Smooth muscle cell of the pulmonary artery (primary cell): ENCODE results near the gene PPT2. TPM values are rescaled to one million over a fixed set of nuclear protein-coding genes. Genes with fewer than 3 reads are reported as not detected.

Source experiments
- total RNA-seq: library from RNA; depleted of rRNA; stranded (reverse); fragments of >200 nt; gene quantifications from 2 replicates; pipeline ENCODE4 v1.2.3, GENCODE V29; 2014

Gene PPT2
- total RNA-seq, result 62.9 and 78.8 TPM in 2 replicates

GRCh38 chr6:32153564-32154513, at the start of gene PPT2:
PPT2 (plus strand) TSS chr6:32154141; CDS start chr6:32154595, 454 bp downstream.

GRCh38 chr6:32109114-32109764, 44.7 kb upstream of the PPT2 start, which contains the start of gene TNXB:
TNXB (minus strand) TSS chr6:32109338; CDS start chr6:32098198, 11,140 bp downstream.

GRCh38 chr6:32127717-32128592, 26.0 kb upstream of the PPT2 start, which contains the start of gene ATF6B:
ATF6B (minus strand) TSS chr6:32128246; CDS start chr6:32128207, 39 bp downstream.

GRCh38 chr6:32151863-32152768, 1.8 kb upstream of the PPT2 start, which contains the start of gene PRRT1:
PRRT1 (minus strand) TSS chr6:32151939; CDS start chr6:32151827, 112 bp downstream.

GRCh38 chr6:32164295-32164694, 10.4 kb downstream of the PPT2 start, which contains the start of gene EGFL8:
EGFL8 (plus strand) TSS chr6:32164595; CDS start chr6:32166166, 1,571 bp downstream.

GRCh38 chr6:32175711-32176475, 22.0 kb downstream of the PPT2 start, which contains the start of gene AGPAT1:
AGPAT1 (minus strand) TSS chr6:32176084; CDS start chr6:32171496, 4,588 bp downstream.

GRCh38 chr6:32177788-32178546, 24.0 kb downstream of the PPT2 start, which contains the start of gene RNF5:
RNF5 (plus strand) TSS chr6:32178405; CDS start chr6:32178512, 107 bp downstream.

GRCh38 chr6:32184084-32184640, 30.2 kb downstream of the PPT2 start, which contains the start of gene AGER:
AGER (minus strand) TSS chr6:32184253; CDS start chr6:32184222, 31 bp downstream.

GRCh38 chr6:32190054-32190851, 36.3 kb downstream of the PPT2 start, which contains the start of gene PBX2:
PBX2 (minus strand) TSS chr6:32190202; CDS start chr6:32189915, 287 bp downstream.

GRCh38 chr6:32192608-32193039, 38.7 kb downstream of the PPT2 start, which contains the start of gene GPSM3:
GPSM3 (minus strand) TSS chr6:32192643; CDS start chr6:32192513, 130 bp downstream.

Other genes starting within 250 kb of the PPT2 start
- 1.7 and 4.7 TPM in 2 replicates for gene C2, start 226.4 kb upstream of the PPT2 start, total RNA-seq
- gene CFB, start 208.0 kb upstream of the PPT2 start, total RNA-seq, result 49.7 and 81.0 TPM in 2 replicates
- 78.7 and 86.4 TPM in 2 replicates for gene NELFE, start 195.2 kb upstream of the PPT2 start, total RNA-seq
- 66.7 and 73.4 TPM in 2 replicates for gene SKIC2, start 195.0 kb upstream of the PPT2 start, total RNA-seq
- 10.8 and 15.1 TPM in 2 replicates for gene DXO, start 182.0 kb upstream of the PPT2 start, total RNA-seq
- gene C4A, start 172.1 kb upstream of the PPT2 start, total RNA-seq, result 9.4 and 12.3 TPM in 2 replicates
- 8.4 and 12.6 TPM in 2 replicates for gene C4B, start 139.3 kb upstream of the PPT2 start, total RNA-seq
- 0.20 and 0.26 TPM in 2 replicates for gene CYP21A2, start 115.7 kb upstream of the PPT2 start, total RNA-seq
- 9.8 and 66.7 TPM in 2 replicates for gene TNXB, start 44.8 kb upstream of the PPT2 start, total RNA-seq
- gene ATF6B, start 25.9 kb upstream of the PPT2 start, total RNA-seq, result 23.8 and 27.5 TPM in 2 replicates
- 3.0 and 3.5 TPM in 2 replicates for gene FKBPL, start 23.9 kb upstream of the PPT2 start, total RNA-seq
- 0.36 and 0.39 TPM in 2 replicates for gene PRRT1, start 2.2 kb upstream of the PPT2 start, total RNA-seq
- 1.4 and 1.5 TPM in 2 replicates for gene EGFL8, start 10.5 kb downstream of the PPT2 start, total RNA-seq
- 37.7 and 39.3 TPM in 2 replicates for gene AGPAT1, start 21.9 kb downstream of the PPT2 start, total RNA-seq
- 20.5 and 26.7 TPM in 2 replicates for gene RNF5, start 24.3 kb downstream of the PPT2 start, total RNA-seq
- 0.30 and 0.33 TPM in 2 replicates for gene AGER, start 30.1 kb downstream of the PPT2 start, total RNA-seq
- 38.8 and 45.9 TPM in 2 replicates for gene PBX2, start 36.1 kb downstream of the PPT2 start, total RNA-seq
- gene GPSM3, start 38.5 kb downstream of the PPT2 start, total RNA-seq, result 1.5 and 1.7 TPM in 2 replicates
- 0.65 and 0.96 TPM in 2 replicates for gene NOTCH4, start 69.9 kb downstream of the PPT2 start, total RNA-seq
- gene TSBP1, start 217.8 kb downstream of the PPT2 start, total RNA-seq, result not detected in 2 replicates